NCI-H1092 treated with DMSO at 0.1 percent for 48 hours (cell line): ENCODE data around the gene CEACAM8.
"Not testable (repeated sequence)": the region's sequence is repeated elsewhere in the genome, so short reads cannot be mapped to it uniquely, and the experiment has no call there.

Experiments used
- DNase-seq: peaks from one replicate; lab custom pipeline; 2025; lab: John Stamatoyannopoulos, UW

CEACAM8 gene

GRCh38 chr19:42594617-42595489 is at the start of gene CEACAM8:
CEACAM8 (minus strand) TSS chr19:42594924; CDS start chr19:42594828, 96 bp downstream.
- DNase-seq: no peak

GRCh38 chr19:42639324-42640092 is 44.8 kb upstream of the CEACAM8 start:
- DNase-seq: not testable (repeated sequence)

DNA sequence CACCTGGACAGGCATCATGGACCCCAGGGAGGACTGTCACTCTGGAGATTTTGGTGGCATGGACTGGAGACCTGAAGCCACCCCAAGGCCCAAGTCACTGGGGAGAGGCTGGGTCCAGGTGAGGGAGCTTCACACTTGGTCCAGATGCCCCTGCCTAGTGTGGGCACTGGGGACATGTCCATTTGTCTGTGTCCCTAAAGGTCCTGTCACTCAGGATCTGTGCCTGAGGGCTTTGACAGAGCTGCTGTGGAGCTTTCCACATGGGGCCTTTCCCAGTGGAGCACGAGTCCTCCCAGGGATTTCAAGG is 40.5 kb upstream of the CEACAM8 start:
- no peak for DNase-seq

DNA sequence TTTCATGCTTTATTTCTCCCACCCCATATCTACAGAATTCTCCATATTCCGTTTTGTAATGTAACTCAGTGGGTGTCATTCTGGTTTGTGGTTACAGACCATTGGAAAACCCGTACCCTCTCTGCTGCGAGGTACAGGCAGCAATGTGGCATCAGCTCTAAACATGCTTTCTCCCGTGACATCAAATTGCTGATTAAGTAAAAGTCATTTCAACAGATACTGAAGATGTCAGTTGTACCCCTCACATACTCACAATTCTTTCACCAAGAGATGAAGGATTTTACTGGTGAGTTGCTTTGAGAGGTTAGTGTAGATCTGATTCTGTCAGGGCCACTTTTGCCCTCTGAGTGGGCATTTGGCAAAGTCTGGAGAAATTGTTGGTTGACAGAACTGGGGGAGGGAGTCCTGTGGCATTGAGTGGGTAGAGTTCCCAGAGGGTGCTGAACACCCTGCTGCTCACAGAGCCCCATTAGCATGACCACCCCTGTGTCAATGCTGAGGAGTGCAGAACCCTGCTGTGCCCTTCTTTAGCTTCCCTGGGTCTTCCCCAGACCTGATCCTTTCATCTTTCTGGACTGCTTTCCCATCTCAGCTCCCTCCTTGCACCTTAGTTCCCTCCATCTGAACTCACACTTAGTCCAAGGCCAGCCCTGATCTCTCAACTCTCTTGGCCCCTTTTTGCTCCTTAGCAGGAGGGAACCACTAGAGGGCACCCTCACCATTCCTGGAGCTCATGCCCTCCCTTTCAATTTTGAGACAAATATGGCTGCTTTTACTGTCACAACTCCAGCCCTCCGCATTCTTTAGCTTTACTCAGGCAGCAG is 39.9 kb upstream of the CEACAM8 start:
- DNase-seq: peak; percentile 0

DNA sequence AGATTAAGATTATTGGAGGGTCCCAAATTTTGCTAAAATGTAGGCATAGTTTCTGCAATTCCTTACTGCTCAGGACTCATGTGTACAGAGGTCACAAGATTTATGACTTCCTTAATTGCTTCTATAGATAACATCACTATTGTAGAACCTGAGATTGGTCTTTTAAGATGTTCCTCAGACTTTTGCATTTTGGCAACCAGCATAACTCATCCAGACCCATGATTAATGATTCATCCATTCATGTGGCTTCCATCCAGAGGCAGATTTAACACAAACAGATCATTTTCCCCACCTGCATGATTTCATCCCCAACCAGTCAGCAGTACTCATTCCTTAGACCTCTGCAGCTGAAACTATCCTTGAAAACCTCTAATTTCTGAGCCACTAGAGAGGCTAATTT is 34.5 kb upstream of the CEACAM8 start:
- no peak for DNase-seq

- no peak for DNase-seq
Observed at GRCh38 chr19:42628411-42629140, 33.9 kb upstream of the CEACAM8 start.

DNA sequence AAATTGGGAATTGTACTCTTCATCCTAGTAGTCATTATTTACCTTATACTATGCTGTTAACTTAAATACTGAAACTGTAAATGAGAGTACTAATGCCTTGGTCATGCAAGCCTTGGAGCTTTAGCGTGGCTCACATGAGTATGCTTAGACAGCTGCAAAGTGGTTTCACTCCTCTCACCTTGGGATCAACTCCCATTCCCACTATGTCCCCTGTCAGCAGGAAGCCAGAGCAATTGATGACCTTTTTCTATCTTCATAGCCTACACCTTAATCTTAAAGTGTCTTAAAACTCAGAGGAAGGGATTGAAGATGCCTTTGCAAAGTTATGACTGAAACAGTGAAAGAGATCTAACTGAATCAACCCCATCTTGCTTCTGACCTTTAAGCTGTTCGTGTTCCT is 33.2 kb upstream of the CEACAM8 start:
- DNase-seq: no peak

DNA sequence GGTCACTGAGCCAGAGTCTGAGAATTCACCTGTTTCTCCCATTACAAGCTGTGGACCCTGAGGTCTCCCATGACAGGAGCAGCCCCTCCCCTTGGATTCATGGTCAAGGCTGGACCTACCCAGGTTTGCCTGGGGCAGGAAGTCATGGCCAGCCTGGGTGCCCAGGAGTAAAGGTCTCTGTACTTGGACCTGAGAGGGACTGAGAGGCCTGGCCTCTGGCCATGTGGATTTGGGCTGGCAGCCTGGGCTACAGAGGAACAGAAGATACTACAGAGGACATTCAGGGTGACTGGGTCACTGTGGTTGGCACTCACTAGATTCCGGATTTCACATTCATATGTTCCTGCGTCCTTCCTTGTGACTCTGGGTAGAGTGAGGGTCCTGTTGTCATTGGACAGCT is 31.5 kb upstream of the CEACAM8 start:
- DNase-seq: no peak

- no peak for DNase-seq
Observed at GRCh38 chr19:42619271-42619670, 24.5 kb upstream of the CEACAM8 start.

- no peak for DNase-seq
Observed at GRCh38 chr19:42613666-42614065, 18.9 kb upstream of the CEACAM8 start.

DNA sequence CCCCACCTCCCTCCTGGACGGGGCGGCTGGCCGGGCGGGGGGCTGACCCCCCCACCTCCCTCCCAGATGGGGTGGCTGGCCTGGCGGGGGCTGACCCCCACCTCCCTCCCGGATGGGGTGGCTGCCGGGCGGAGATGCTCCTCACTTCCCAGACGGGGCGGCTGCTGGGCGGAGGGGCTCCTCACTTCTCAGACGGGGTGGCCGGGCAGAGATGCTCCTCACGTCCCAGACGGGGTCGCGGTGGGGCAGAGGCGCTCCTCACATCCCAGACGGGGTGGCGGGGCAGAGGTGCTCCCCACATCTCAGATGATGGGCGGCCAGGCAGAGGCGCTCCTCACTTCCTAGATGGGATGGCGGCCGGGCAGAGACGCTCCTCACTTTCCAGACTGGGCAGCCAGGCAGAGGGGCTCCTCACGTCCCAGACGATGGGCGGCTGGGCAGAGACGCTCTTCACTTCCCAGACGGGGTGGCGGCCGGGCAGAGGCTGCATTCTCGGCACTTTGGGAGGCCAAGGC is 15.7 kb upstream of the CEACAM8 start:
- DNase-seq: not testable (repeated sequence)

DNA sequence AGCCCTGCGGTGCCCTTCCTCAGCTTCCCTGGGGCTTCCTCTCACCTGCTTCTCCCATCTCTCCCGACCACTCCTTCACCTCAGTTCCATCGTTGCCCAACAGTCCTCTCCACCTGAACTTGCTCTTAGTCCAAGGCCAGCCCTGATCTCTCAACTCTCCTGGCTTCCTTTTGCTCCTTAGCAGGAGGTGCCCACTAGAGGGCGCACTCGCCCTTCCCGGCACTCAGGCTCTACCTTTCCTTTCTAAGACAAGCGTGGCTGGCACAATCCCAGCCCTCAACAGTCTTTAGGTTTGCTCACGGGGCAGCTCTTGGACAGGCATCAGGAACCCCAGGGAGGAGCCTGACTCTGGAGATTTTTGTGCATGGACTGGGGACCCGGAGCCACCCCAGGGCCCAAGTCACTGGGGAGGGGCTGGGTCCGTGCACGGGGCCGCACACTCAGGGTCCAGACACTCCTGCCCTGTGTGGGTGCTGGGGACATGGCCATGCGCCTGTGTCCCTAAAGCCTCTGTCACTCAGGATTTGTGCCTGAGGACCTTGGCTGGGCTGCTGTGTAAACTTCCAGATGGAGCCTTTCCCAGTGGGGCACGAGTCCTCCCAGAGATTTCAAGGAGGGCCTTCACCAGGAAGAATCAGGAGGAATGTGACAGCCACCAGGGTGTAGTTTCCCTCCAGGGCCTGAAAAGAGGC is 12.1 kb upstream of the CEACAM8 start:
- DNase-seq: peak; percentile 23

DNA sequence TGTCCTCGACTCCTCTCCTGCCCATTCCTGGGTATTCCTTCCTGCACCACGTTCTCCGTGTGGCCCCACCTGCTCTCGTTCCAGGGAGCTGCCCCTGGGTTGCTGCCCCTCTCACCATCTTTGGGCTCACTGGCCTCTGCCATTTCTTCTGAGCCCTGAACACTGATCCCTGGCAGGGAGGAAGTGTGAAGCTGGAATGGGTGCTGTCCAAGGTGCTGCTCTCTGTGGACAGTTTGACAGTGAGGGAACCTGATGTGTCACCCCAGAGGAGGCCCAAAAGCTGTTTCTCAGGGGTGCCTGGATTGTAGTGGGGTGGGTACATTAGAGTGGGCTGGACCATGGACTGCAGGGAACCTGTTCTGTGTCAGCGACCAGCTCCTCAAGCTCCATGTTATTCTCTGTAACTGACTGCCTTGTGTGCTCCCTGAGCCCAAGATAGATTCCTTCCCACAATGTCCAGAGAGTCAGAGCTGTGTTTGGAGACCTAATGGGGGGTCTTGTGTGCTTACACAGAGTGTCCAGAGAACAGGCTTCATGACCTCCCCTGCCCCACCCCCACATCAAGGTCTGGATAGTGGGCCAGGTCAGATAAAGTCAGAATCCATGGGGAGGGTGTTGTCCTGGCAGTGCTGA is 7.2 kb upstream of the CEACAM8 start:
- no peak for DNase-seq

- peak; percentile 18 for DNase-seq
Observed at GRCh38 chr19:42596391-42597072, 1.8 kb upstream of the CEACAM8 start.

DNA sequence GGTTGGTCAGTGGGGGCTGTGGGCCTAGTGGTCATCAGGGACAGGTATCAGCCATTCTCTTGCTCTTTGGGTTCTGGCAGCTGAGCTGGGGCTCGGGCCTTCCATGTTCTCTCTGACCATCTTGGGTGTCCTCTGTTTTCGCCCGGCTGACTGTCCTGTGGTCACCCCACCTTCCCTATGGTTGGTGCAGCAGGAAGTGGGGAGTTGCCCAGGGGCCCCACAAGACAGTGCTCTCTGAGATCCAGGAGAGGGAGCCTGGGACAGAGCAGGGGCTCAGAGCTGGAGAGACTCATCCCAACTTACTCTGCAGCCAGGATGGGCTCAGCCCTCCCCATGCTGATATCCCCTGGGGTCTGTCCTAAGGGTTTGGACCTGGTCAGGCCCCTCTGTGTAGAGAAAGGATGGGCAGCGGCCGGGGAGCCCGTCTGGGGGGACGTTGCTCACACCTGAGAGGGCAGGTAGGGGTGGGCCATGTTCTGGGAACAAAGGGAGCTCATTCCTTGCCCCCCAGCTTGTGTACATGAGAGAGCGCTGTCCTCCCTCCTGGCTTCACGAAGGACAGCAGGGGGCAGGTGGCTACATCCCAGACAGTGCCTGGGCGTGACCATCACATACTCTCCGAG is 937 bp upstream of the CEACAM8 start:
- DNase-seq: no peak

DNA sequence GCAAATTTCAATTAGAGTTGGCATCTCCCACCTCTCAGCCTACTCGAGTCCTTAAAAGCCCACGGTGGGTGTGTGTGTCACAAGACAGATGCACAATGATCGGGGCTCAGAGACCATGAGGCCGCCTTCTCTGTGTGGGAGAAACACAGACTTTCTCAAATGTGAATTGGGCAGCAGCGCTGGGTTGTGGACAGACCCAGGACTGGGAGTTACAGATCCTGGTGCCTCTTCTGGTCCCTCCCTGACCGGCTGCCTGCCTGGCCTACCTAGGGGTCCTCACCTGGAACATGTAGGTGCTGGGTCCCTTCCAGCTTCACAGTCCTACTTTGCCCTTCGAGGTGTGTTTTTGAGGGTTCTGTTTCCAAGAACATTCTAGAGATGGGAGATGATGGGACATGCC is 4.9 kb downstream of the CEACAM8 start:
- DNase-seq: no peak

DNA sequence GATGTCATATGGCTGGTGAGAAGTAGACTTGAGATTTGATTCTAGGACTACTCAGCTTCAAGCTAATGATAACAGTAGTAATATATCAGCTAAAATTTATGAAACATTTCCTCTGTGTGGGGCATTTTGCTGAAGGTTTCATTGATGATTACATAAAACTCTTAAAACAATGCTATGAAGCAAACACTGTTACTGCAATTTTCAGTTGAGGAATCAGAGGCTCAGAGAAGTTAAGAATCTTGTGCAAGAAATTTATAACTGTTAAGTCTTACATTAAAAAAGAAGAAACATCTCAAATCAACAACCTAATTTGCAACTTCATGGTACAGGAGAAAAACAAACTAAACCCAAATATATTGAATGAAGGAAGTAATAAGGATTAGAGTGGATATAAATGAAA is 10.3 kb downstream of the CEACAM8 start:
- no peak for DNase-seq

- DNase-seq: no peak
Observed at GRCh38 chr19:42577016-42577415, 17.7 kb downstream of the CEACAM8 start.

DNA sequence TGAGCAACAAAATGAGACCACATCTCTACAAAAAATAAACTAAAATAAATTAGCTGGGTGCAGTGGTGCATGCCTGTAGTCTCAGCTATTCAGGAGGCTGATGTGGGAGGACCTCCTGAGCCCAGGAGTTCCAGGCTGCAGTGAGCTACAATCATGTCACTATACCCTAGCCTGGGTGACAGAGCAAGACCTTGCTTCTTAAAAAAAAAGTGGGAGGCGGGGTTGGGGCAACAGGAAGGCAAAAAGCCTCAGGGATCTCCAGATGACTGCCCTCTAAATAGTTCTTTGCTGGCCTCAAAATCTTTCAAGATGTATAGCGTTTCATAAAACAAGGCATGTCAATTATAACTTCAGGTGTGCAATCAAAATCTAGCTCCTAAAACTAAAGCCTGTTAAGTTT is 18.5 kb downstream of the CEACAM8 start:
- no peak for DNase-seq
